H1 (cell line): ENCODE data around the gene SMAD6. TPM values are rescaled to one million over a fixed set of nuclear protein-coding genes. Genes with fewer than 3 reads are reported as not detected.

Source experiments
- CHD7 ChIP-seq: fragments of 300-600 bp; sonication (generic); IDR thresholded peaks from 2 replicates; pipeline ENCODE4 v1.7.1; 2012; ENCODE audit warnings: low read length, moderate library complexity, mild to moderate bottlenecking, inconsistent platforms; ENCODE audit not compliant: insufficient replicate concordance
- KDM1A ChIP-seq: fragments of 200-600, 300-600 bp; sonication (generic); IDR thresholded peaks from 2 replicates; pipeline ENCODE4 v1.7.1; 2016; ENCODE audit warnings: mild to moderate bottlenecking, low read length, borderline replicate concordance
- MAFK ChIP-seq: IDR thresholded peaks from 2 replicates; pipeline ENCODE4 v1.6.1; 2012; ENCODE audit warnings: low read depth, mild to moderate bottlenecking, improper control_type of control experiment, low read length
- NANOG ChIP-seq: IDR thresholded peaks from 2 replicates; pipeline ENCODE4 v1.6.1; 2011; ENCODE audit warnings: low read length, low read depth, mild to moderate bottlenecking, inconsistent platforms; ENCODE audit not compliant: insufficient read depth, poor library complexity, severe bottlenecking
- POLR2A ChIP-seq, 2 experiments: IDR thresholded peaks; 1 replicate in 1 of 2; 2 replicates in 1 of 2; pipeline ENCODE4 v1.6.1; 2011; ENCODE audit warnings: low read depth in 2 of 2, low read length in 2 of 2, mild to moderate bottlenecking in 2 of 2; ENCODE audit errors: control extremely low read depth in 1 of 2
- RNF2 ChIP-seq: fragments of 200-900, 300-1000 bp; sonication (generic); IDR thresholded peaks from 2 replicates; pipeline ENCODE4 v1.7.1; 2016; ENCODE audit warnings: borderline replicate concordance, low read depth, mild to moderate bottlenecking, antibody characterized with exemption, low read length; ENCODE audit not compliant: poor library complexity, severe bottlenecking; ENCODE audit errors: missing control alignments
- SIN3A ChIP-seq, 2 experiments: IDR thresholded peaks in 1 of 2; conservative IDR thresholded peaks in 1 of 2; 2 replicates each; pipeline ENCODE4 v1.6.1; 2011 to 2012; ENCODE audit warnings: low read length in 2 of 2, improper control_type of control experiment in 1 of 2, low read depth in 1 of 2, mild to moderate bottlenecking in 1 of 2
- SP2 ChIP-seq: IDR thresholded peaks from 2 replicates; pipeline ENCODE4 v1.6.1; 2012; ENCODE audit warnings: mild to moderate bottlenecking, low read length, inconsistent platforms
- SUZ12 ChIP-seq: fragments of 200-600 bp; sonication (generic); IDR thresholded peaks from 2 replicates; pipeline ENCODE4 v1.6.1; 2012; ENCODE audit warnings: mild to moderate bottlenecking, inconsistent platforms, low read length, moderate library complexity, mixed read lengths
- YY1 ChIP-seq: IDR thresholded peaks from 2 replicates; pipeline ENCODE4 v1.6.1; 2011; ENCODE audit warnings: low read depth, mild to moderate bottlenecking, low read length
- polyA plus RNA-seq, 7 experiments: library from polyadenylated mRNA; depleted of rRNA in 3 of 7; stranded (reverse) in 5 of 7; unstranded in 2 of 7; fragments of >200 nt in 5 of 7; fragments of 200-250 nt in 2 of 7; gene quantifications; 1 replicate in 5 of 7; 2 replicates in 1 of 7; 4 replicates in 1 of 7; pipeline versions ENCODE4 v1.2.1 to v1.2.3, GENCODE V29; 2011 to 2013; ENCODE audit warnings: missing spikeins in 2 of 7, mixed read lengths in 2 of 7
- total RNA-seq: library from RNA; stranded (reverse); fragmentation: NEBNext Ultra II Directional; extraction: Animal tissue kit (Norgen Biotek cat#: 25700); gene quantifications from 2 replicates; pipeline ENCODE4 v1.2.1, GENCODE V29; 2021

Gene SMAD6
- total and polyA plus RNA-seq, 2 of the 8 experiments (the other 6 are each of a cell fraction or from before 2014, with no cell fraction given): 1.8 to 7.0 TPM

GRCh38 chr15:66719471-66719870 is 17.4 kb downstream of the SMAD6 start (continued):
- TF ChIP-seq CHD7 (no peak), MAFK (no peak), RNF2 (no peak), NANOG (no peak), YY1 (no peak), KDM1A (no peak), SP2 (no peak), SIN3A (conservative IDR thresholded peaks at IDR 0.05 in 1 of 2, IDR thresholded peaks at IDR 0.05 in 1 of 2; ENCODE audit: low read depth in 1 of 2, low read length in 2 of 2) (no peak), POLR2A (IDR thresholded peaks at IDR 0.05; ENCODE audit: control extremely low read depth in 1 of 2, low read depth in 2 of 2, low read length in 2 of 2) (no peak), SUZ12 (no peak)
- TF ChIP-seq, all 59 proteins: peak for 0
